Osteoblast (primary cell): ENCODE data around the gene FARP1. TPM values are rescaled to one million over a fixed set of nuclear protein-coding genes. Genes with fewer than 3 reads are reported as not detected.

Source experiments
- DNase-seq: peaks from one replicate; pipeline ENCODE4 v3.0.0; 2011; ENCODE audit warnings: low spot score, mixed read lengths; ENCODE audit not compliant: insufficient read length; ENCODE audit errors: missing footprints
- H2AFZ ChIP-seq: 2 replicates; pipeline ENCODE4 v1.6.0; 2011; ENCODE audit warnings: mild to moderate bottlenecking, low read length
- H3K27ac ChIP-seq: 2 replicates; pipeline ENCODE4 v1.5.1; 2011; ENCODE audit warnings: mild to moderate bottlenecking, low read depth, low read length, moderate library complexity
- H3K27me3 ChIP-seq: 2 replicates; pipeline ENCODE4 v1.6.0; 2012; ENCODE audit warnings: mild to moderate bottlenecking, control low read depth, inconsistent platforms, low read length, moderate library complexity; ENCODE audit not compliant: insufficient read depth
- H3K36me3 ChIP-seq: 2 replicates; pipeline ENCODE4 v1.5.1; 2011; ENCODE audit warnings: mild to moderate bottlenecking, low read length, control low read depth, moderate library complexity; ENCODE audit not compliant: insufficient read depth
- H3K4me1 ChIP-seq: 2 replicates; pipeline ENCODE4 v1.5.1; 2011; ENCODE audit warnings: mild to moderate bottlenecking, low read length, control low read depth, moderate library complexity; ENCODE audit not compliant: insufficient read depth
- H3K4me2 ChIP-seq: 2 replicates; pipeline ENCODE4 v1.6.0; 2011; ENCODE audit warnings: mild to moderate bottlenecking, low read length; ENCODE audit not compliant: insufficient read depth
- H3K4me3 ChIP-seq: fragments of 200-600 bp; sonication (generic); 3 replicates; pipeline ENCODE4 v1.5.1; 2012; ENCODE audit warnings: mild to moderate bottlenecking, low read length, inconsistent platforms; ENCODE audit not compliant: insufficient read depth
- H3K79me2 ChIP-seq: 2 replicates; pipeline ENCODE4 v1.6.0; 2012; ENCODE audit warnings: mild to moderate bottlenecking, low read length, control low read depth, inconsistent platforms; ENCODE audit not compliant: insufficient read depth
- H3K9me3 ChIP-seq: 2 replicates; pipeline ENCODE4 v1.5.1; 2011; ENCODE audit warnings: low read depth, low read length, control low read depth
- H4K20me1 ChIP-seq: 2 replicates; pipeline ENCODE4 v1.6.0; 2012; ENCODE audit warnings: mild to moderate bottlenecking, low read length, control low read depth; ENCODE audit not compliant: insufficient read depth
- total RNA-seq: library from RNA; depleted of rRNA; stranded (reverse); fragments of >200 nt; gene quantifications from 2 replicates; pipeline ENCODE4 v1.2.3, GENCODE V29; 2012
- TF ChIP-seq, protein P1 (sequence below): IDR thresholded peaks from 2 replicates; pipeline ENCODE4 v1.5.1; 2011; ENCODE audit warnings: mild to moderate bottlenecking, low read depth, low read length, moderate library complexity; ENCODE audit errors: extremely low read depth

FARP1 gene
- total RNA-seq, 1 donor = 36.2 TPM

DNA sequence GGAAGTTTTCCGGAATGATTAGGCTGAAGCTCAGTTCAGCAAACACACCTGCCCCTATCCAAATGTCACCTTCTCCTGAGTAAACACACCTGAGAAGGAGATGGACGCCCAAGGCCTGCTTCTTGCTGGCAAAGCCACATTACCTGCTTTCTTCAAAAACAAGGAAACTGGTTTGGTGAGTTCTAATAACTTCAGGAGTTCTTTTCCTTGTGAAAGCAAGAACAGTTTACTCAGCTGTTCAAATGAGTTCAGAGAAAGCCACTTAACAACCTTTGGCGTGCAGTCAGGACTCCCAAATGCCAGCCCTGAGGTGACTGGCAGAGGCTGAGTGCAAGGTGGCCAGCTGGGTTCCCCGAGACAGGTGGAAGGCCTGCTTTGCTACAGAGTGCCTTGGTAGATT is 273.5 kb downstream of the FARP1 start:
- Histone ChIP-seq H3K27me3 (no peaks in the 10 kb centered on the region), H3K4me3 (no peak overlapping the region), H3K36me3 (peaks cover 42% of the 10 kb centered on the region), H4K20me1 (no peaks in the 10 kb centered on the region), H3K9me3 (no peaks in the 10 kb centered on the region), H3K27ac (no peak overlapping the region), H2AFZ (no peak overlapping the region), H3K79me2 (no peaks in the 10 kb centered on the region), H3K4me1 (peaks cover 11% of the 10 kb centered on the region), H3K4me2 (no peak overlapping the region)
- DNase-seq = no peak
- TF ChIP-seq, protein P1, sequence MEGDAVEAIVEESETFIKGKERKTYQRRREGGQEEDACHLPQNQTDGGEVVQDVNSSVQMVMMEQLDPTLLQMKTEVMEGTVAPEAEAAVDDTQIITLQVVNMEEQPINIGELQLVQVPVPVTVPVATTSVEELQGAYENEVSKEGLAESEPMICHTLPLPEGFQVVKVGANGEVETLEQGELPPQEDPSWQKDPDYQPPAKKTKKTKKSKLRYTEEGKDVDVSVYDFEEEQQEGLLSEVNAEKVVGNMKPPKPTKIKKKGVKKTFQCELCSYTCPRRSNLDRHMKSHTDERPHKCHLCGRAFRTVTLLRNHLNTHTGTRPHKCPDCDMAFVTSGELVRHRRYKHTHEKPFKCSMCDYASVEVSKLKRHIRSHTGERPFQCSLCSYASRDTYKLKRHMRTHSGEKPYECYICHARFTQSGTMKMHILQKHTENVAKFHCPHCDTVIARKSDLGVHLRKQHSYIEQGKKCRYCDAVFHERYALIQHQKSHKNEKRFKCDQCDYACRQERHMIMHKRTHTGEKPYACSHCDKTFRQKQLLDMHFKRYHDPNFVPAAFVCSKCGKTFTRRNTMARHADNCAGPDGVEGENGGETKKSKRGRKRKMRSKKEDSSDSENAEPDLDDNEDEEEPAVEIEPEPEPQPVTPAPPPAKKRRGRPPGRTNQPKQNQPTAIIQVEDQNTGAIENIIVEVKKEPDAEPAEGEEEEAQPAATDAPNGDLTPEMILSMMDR = no peak

DNA sequence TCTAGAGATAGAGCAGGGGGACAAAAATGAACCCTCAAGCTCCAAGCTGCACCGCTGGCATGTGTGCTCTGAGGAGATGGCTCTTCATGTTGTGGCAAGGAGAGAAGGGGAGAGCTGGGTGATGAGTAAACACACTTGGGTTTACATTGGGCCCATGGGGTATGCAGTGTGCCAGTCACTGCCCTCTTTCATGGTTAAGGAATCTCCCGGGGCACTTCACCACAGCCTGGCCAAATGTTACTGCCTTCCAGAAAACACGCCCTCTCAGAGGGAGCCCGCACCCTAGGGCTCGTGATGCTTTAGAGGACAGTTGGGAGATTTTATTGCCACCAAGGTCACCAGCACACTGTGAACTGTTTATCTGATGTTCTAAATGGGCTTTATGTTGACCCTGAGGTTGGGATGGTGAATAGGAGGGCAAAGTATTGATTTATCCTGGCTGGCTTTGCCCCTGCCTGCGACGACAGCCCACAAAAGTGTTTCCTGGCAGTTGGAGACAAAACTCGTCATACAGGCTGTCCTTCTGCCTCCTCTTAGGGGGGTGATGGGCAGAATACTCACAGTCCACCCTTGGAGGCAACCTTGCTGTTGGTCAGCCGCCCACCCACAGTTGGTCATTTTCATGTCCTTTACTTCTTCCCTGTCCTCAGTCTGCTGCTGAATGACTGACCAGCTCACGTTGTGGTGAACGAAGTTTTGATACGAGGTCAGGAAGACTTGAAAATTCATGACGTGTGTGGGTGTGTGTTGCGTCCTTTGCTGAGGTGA is 277.1 kb downstream of the FARP1 start:
- H3K36me3 ChIP-seq = peaks cover 33% of the 10 kb centered on the region
- no peaks in the 10 kb centered on the region for H3K9me3 ChIP-seq
- no peak overlapping the region for H2AFZ ChIP-seq
- H4K20me1 ChIP-seq = no peaks in the 10 kb centered on the region
- TF ChIP-seq, protein P1 = no peak
- DNase-seq = no peak
- H3K4me3 ChIP-seq = no peak overlapping the region
- no peaks in the 10 kb centered on the region for H3K79me2 ChIP-seq
- H3K4me1 ChIP-seq = peaks cover 11% of the 10 kb centered on the region
- H3K27me3 ChIP-seq = no peaks in the 10 kb centered on the region
- peak overlapping the region; percentile 8 for H3K4me2 ChIP-seq
- peak overlapping the region; percentile 47 for H3K27ac ChIP-seq

DNA sequence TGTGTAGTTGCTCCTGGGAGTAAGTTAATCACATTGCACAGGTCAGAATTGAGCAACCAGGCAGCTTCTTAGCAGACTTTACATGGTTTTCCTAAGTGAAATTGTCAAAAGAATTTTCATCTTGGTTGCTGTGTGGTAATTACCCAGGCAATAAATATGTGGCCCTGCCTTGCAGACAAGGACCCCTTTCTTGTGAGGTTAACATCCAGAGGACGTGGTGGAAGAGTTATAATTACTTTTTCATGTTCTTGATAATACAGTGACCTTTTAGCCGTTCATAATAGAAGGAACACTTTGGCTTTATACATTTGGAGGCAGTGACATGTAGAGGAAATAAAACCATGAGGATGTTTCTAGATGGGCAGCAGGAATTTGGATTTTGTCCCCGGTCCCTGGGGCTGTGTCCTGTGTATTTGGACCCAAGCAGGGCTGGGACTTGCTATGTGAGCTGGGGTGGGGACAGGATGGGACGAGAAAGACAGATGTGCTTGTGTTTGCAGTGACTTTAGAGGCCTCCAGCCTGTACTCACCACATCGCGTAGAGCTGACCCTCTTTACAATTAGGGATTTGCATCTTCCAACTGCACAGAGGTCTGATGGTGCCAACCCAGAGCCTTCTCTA is 277.8 kb downstream of the FARP1 start:
- H3K27ac ChIP-seq = peak overlapping the region; percentile 2
- no peak overlapping the region for H3K4me3 ChIP-seq
- no peak overlapping the region for H2AFZ ChIP-seq
- no peaks in the 10 kb centered on the region for H3K79me2 ChIP-seq
- H3K4me1 ChIP-seq = peaks cover 11% of the 10 kb centered on the region
- no peak overlapping the region for H3K4me2 ChIP-seq
- H3K36me3 ChIP-seq = peaks cover 27% of the 10 kb centered on the region
- H3K9me3 ChIP-seq = no peaks in the 10 kb centered on the region
- H4K20me1 ChIP-seq = no peaks in the 10 kb centered on the region
- TF ChIP-seq, protein P1 = no peak
- no peaks in the 10 kb centered on the region for H3K27me3 ChIP-seq
- DNase-seq = no peak

DNA sequence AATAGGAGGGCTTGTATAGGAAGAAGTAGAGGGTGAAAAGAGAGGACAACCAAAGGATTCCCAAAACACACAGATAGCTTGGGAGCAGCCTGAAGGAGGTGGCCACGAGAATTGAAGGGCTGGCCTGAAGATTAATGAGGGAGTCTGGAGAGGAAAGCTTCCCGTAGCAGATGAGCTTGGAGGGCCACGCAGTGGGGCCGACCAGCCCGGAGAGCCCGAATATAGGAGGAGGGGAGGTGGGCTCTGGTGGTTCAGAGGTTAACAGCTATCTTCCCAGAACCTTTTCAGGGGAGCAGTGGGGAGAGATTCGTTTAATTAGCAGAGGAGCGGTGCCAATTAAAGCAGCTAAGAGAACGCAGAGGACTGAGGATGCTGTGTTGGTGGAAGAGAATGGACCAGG is 279.2 kb downstream of the FARP1 start:
- Histone ChIP-seq H3K4me3 (no peak overlapping the region), H3K9me3 (no peaks in the 10 kb centered on the region), H2AFZ (no peak overlapping the region), H3K27ac (no peak overlapping the region), H4K20me1 (no peaks in the 10 kb centered on the region), H3K4me1 (peaks cover 11% of the 10 kb centered on the region), H3K79me2 (no peaks in the 10 kb centered on the region), H3K27me3 (no peaks in the 10 kb centered on the region), H3K36me3 (peaks cover 22% of the 10 kb centered on the region), H3K4me2 (no peak overlapping the region)
- TF ChIP-seq, protein P1 = no peak
- no peak for DNase-seq
